Stimulated activated CD4-positive, alpha-beta T cell treated with anti-CD3 and anti-CD28 coated beads, Interleukin-4, amount 100 ng/mL, for 4 hours (primary cell): ENCODE data around the gene OR6Y1.

Experiments used
- DNase-seq, 2 experiments: peaks; one replicate each; pipeline ENCODE4 v3.0.0-alpha.2; 2020

OR6Y1 gene

DNA sequence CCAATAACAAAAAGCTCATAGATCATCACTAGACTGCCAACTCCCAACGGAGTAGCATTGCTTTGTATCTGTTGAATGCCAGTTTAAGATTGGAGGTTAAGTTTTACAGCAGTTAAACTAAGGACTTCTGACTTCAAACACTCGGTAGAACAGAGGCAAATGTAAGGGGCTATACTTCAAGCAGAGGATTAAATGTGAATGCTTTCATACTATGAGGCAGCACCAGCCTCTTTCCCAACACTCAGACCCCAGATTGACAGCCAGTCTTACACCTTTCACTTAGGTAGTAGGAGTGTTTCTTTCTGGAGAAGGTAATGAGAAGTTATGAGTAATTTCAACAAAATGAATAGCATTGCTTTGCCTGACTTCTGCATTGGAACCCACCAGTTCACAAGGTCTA lies 59.4 kb downstream of the OR6Y1 start:
- DNase-seq: no peak
